Measurements from ENCODE around the gene SHD.

DNA sequence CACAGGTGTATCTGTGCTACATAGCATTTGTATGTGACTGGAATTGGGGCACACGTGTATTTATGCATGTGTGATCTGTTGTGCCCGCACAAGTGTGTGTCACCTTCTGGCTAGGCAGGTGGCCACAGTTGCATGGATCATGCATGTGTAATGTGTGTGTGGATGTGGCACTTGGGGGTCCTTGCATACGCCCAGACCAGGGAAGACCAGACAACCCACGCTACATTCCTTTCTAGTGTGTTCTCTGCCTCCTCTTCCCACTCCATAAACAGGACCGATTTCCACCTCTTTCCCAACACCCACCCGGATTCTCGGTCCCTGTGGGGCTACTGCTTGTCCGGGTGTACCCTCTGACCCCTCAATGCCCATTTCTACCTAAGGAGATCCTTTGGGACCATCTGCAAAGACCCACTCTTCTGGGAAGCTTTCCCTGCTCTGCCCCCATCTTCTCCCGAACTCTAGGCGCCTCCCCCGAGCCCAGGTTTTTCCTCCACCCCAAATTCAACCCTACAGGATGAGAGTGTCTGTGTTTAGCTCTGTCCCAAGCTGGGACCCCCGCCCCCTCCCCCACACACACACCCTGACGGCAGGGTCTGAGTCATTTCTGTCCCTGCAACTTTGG, 47.3 kb downstream of the SHD start:
- TF ChIP-seq POLR2A (IDR thresholded peaks at IDR 0.05) (no peak), POLR2AphosphoS5 (IDR thresholded peaks at IDR 0.05) (no peak), EP300 (IDR thresholded peaks at IDR 0.05) (no peak)
- TF ChIP-seq, protein P1, sequence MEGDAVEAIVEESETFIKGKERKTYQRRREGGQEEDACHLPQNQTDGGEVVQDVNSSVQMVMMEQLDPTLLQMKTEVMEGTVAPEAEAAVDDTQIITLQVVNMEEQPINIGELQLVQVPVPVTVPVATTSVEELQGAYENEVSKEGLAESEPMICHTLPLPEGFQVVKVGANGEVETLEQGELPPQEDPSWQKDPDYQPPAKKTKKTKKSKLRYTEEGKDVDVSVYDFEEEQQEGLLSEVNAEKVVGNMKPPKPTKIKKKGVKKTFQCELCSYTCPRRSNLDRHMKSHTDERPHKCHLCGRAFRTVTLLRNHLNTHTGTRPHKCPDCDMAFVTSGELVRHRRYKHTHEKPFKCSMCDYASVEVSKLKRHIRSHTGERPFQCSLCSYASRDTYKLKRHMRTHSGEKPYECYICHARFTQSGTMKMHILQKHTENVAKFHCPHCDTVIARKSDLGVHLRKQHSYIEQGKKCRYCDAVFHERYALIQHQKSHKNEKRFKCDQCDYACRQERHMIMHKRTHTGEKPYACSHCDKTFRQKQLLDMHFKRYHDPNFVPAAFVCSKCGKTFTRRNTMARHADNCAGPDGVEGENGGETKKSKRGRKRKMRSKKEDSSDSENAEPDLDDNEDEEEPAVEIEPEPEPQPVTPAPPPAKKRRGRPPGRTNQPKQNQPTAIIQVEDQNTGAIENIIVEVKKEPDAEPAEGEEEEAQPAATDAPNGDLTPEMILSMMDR (IDR thresholded peaks at IDR 0.05), result no peak
